Measurements from ENCODE around the gene RALBP1. TPM values are rescaled to one million over a fixed set of nuclear protein-coding genes. Genes with fewer than 3 reads are reported as not detected.

RALBP1 gene
- total RNA-seq, 6 donors from 2014 or later = 39.8 to 82.6 (median 57.6) TPM

DNA sequence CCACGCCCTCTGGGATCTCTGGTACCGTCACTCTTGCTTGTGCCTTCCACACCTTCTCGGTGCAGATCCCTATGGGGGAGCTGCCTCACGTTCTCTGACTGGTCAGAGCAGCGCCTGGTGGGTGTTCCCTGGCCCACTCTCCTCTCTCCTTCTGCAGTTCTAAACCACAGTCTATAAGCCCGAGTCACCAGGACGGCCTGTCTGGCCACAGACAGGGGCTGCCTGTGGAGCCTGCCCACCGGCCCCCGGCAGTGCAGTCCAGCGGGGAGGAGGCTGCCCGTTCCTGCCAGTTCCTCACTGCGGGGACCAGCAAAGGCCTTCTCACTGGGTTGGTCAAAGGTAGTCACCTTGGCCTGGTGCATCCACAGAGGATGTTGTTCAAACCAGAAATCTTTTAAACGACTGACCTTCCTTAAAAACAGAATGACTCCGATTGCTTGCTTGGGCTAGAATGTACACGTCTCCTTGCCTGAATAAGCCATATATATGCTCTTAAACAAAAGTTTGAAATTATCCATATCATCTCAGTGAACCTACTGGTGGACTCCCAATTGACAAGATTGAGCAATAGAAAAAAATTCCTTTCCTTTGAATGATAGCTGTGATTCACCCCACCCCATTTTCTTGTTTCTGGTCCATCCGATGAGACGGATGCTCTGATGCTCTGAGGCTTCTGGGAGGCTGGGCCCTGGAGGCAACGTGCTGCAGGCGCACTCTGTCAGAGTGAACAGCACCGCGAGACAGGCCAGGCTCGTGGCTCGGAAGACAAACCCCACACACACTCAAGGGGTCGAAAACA is 61.2 kb downstream of the RALBP1 start:
- DNase-seq = no peak
- Histone ChIP-seq H3K27me3 (no peaks in the 10 kb centered on the region), H3K4me1 (no peaks in the 10 kb centered on the region), H3K27ac (no peak overlapping the region), H3K36me3 (peaks cover 8 to 72% (median 53%) of the 10 kb centered on the region in 4 donors), H3K9me3 (no peaks in the 10 kb centered on the region), H3K4me3 (no peak overlapping the region)
- no peak for ATAC-seq (ENCODE audit: low FRiP score in 2 of 2)
- TF ChIP-seq POLR2AphosphoS5 (IDR thresholded peaks at IDR 0.05) (no peak), EP300 (IDR thresholded peaks at IDR 0.05) (no peak), POLR2A (IDR thresholded peaks at IDR 0.05) (no peak)
- TF ChIP-seq, protein P1, sequence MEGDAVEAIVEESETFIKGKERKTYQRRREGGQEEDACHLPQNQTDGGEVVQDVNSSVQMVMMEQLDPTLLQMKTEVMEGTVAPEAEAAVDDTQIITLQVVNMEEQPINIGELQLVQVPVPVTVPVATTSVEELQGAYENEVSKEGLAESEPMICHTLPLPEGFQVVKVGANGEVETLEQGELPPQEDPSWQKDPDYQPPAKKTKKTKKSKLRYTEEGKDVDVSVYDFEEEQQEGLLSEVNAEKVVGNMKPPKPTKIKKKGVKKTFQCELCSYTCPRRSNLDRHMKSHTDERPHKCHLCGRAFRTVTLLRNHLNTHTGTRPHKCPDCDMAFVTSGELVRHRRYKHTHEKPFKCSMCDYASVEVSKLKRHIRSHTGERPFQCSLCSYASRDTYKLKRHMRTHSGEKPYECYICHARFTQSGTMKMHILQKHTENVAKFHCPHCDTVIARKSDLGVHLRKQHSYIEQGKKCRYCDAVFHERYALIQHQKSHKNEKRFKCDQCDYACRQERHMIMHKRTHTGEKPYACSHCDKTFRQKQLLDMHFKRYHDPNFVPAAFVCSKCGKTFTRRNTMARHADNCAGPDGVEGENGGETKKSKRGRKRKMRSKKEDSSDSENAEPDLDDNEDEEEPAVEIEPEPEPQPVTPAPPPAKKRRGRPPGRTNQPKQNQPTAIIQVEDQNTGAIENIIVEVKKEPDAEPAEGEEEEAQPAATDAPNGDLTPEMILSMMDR (IDR thresholded peaks at IDR 0.05) = no peak
- 91 to 97% methylated on average over 19 to 22 of the region's 24 CpGs for WGBS, 2 donors

- DNase-seq = no peak
- no peak for ATAC-seq (ENCODE audit: low FRiP score in 2 of 2)
- TF ChIP-seq POLR2AphosphoS5 (IDR thresholded peaks at IDR 0.05) (no peak), POLR2A (IDR thresholded peaks at IDR 0.05) (no peak), EP300 (IDR thresholded peaks at IDR 0.05) (no peak)
- TF ChIP-seq, protein P1 (IDR thresholded peaks at IDR 0.05) = no peak
- 68 to 86% methylated on average over 2 to 6 of the region's 6 CpGs for WGBS, 2 donors
- Histone ChIP-seq H3K27me3 (no peaks in the 10 kb centered on the region), H3K9me3 (no peaks in the 10 kb centered on the region), H3K27ac (no peak overlapping the region), H3K4me1 (no peaks in the 10 kb centered on the region), H3K4me3 (no peak overlapping the region), H3K36me3 (peaks cover 4 to 65% (median 50%) of the 10 kb centered on the region in 4 donors)
These were observed 62.4 kb downstream of the RALBP1 start for GRCh38 chr18:9537677-9538076.

DNA sequence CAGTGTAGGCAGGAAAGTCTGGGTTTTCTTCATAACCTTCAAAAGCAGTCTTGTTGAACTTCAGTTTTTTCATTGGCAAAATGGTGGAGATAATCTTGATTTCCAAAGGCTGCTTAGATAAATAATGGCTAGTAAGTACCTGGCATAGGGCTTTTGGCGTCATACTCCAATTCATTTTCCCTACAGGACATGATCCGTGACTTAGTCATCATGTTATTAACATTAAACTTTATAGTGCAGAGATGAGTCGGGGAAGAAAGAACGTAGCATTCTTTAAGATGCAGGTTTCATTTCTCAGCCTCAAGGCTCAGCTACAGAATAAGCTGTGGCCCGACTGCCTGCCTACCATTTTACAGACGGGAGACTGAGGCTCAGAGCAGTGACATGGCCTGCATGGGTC is 64.0 kb downstream of the RALBP1 start:
- 95 to 97% methylated on average over 6 of the region's 6 CpGs for WGBS, 2 donors
- no peak overlapping the region for H3K27ac ChIP-seq
- no peak for TF ChIP-seq POLR2AphosphoS5 (IDR thresholded peaks at IDR 0.05)
- no peak for TF ChIP-seq POLR2A (IDR thresholded peaks at IDR 0.05)
- TF ChIP-seq, protein P1 (IDR thresholded peaks at IDR 0.05) = no peak
- no peak for TF ChIP-seq EP300 (IDR thresholded peaks at IDR 0.05)
- H3K4me3 ChIP-seq = no peak overlapping the region
- peaks cover 4 to 49% (median 36%) of the 10 kb centered on the region in 4 donors for H3K36me3 ChIP-seq
- no peaks in the 10 kb centered on the region for H3K9me3 ChIP-seq
- no peaks in the 10 kb centered on the region for H3K27me3 ChIP-seq
- DNase-seq = no peak
- ATAC-seq (ENCODE audit: low FRiP score in 2 of 2) = no peak
- H3K4me1 ChIP-seq = no peaks in the 10 kb centered on the region

DNA sequence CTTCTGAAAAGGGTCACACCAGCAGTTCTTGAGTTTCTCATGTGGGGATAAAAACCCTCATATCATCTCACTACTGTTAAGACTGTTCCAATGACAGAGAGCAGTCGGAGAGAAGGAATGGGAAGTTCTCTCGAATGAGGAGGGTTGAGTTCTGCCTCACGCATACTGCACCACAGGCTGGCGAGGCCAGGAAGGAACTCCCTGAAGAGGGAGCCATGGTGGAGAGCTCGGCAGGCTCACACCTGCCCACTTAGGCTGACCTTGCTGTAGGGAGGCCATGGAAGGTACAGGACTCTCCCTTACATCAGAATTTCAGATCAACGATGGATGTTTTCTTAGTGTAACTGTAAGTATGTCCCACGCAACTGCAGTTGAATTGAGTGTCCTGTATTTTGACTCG is 64.6 kb downstream of the RALBP1 start:
- H3K4me3 ChIP-seq = no peak overlapping the region
- 87 to 88% methylated on average over 8 of the region's 8 CpGs for WGBS, 2 donors
- peaks cover 4 to 45% (median 30%) of the 10 kb centered on the region in 4 donors for H3K36me3 ChIP-seq
- no peak overlapping the region for H3K27ac ChIP-seq
- DNase-seq (no peak), ATAC-seq (ENCODE audit: low FRiP score in 2 of 2) (no peak)
- no peak for TF ChIP-seq POLR2A (IDR thresholded peaks at IDR 0.05)
- no peak for TF ChIP-seq POLR2AphosphoS5 (IDR thresholded peaks at IDR 0.05)
- TF ChIP-seq EP300 (IDR thresholded peaks at IDR 0.05) = no peak
- TF ChIP-seq, protein P1 (IDR thresholded peaks at IDR 0.05) = no peak
- no peaks in the 10 kb centered on the region for H3K27me3 ChIP-seq
- no peaks in the 10 kb centered on the region for H3K9me3 ChIP-seq
- H3K4me1 ChIP-seq = no peaks in the 10 kb centered on the region

- TF ChIP-seq EP300 (IDR thresholded peaks at IDR 0.05) = no peak
- no peak for TF ChIP-seq POLR2A (IDR thresholded peaks at IDR 0.05)
- Histone ChIP-seq H3K9me3 (no peaks in the 10 kb centered on the region), H3K36me3 (peaks cover 0 to 50% (median 27%) of the 10 kb centered on the region in 4 donors), H3K27ac (no peak overlapping the region), H3K4me1 (peaks cover 0 to 11% (median 2%) of the 10 kb centered on the region in 4 donors), H3K27me3 (no peaks in the 10 kb centered on the region), H3K4me3 (no peak overlapping the region)
- 90 to 96% methylated on average over 4 of the region's 4 CpGs for WGBS, 2 donors
- ATAC-seq (ENCODE audit: low FRiP score in 2 of 2) (no peak), DNase-seq (no peak)
These were observed 67.6 kb downstream of the RALBP1 start for GRCh38 chr18:9542924-9543323.
